ENCODE measurements around the gene PRKG1.

Gene PRKG1

GRCh38 chr10:52308251-52309031 lies 1234.2 kb downstream of the PRKG1 start:
- no peak for DNase-seq

GRCh38 chr10:52312942-52313255 lies 1238.6 kb downstream of the PRKG1 start:
- no peak for DNase-seq

- no peak for DNase-seq
Measured at GRCh38 chr10:52313256-52313932, 1239.1 kb downstream of the PRKG1 start.

GRCh38 chr10:52313933-52314821 lies 1239.9 kb downstream of the PRKG1 start, which contains the start of gene DKK1:
TSS of gene DKK1 (plus strand) at chr10:52314281. CDS start at chr10:52314435, 154 bp downstream.
- DNase-seq, result peak; percentile 13

- DNase-seq, result no peak
Measured at GRCh38 chr10:52314822-52315552, 1240.7 kb downstream of the PRKG1 start.

- no peak for DNase-seq
Measured at GRCh38 chr10:52316001-52316400, 1241.7 kb downstream of the PRKG1 start.

GRCh38 chr10:52316500-52316899 lies 1242.2 kb downstream of the PRKG1 start:
- no peak for DNase-seq

- DNase-seq, result no peak
Measured at GRCh38 chr10:52318136-52318701, 1243.9 kb downstream of the PRKG1 start.

- no peak for DNase-seq
Measured at GRCh38 chr10:52318822-52319464, 1244.7 kb downstream of the PRKG1 start.

GRCh38 chr10:52319926-52320325 lies 1245.6 kb downstream of the PRKG1 start:
- DNase-seq, result no peak

GRCh38 chr10:52322323-52322722 lies 1248.0 kb downstream of the PRKG1 start:
- DNase-seq, result no peak

GRCh38 chr10:52322936-52323335 lies 1248.6 kb downstream of the PRKG1 start:
- no peak for DNase-seq

GRCh38 chr10:52326382-52326781 lies 1252.1 kb downstream of the PRKG1 start:
- DNase-seq, result no peak

- DNase-seq, result no peak
Measured at GRCh38 chr10:52331638-52332364, 1257.5 kb downstream of the PRKG1 start.

- DNase-seq, result no peak
Measured at GRCh38 chr10:52332815-52333214, 1258.5 kb downstream of the PRKG1 start.

GRCh38 chr10:52334595-52334994 lies 1260.3 kb downstream of the PRKG1 start:
- no peak for DNase-seq

GRCh38 chr10:52335665-52336064 lies 1261.4 kb downstream of the PRKG1 start:
- DNase-seq, result no peak

GRCh38 chr10:52337225-52337624 lies 1262.9 kb downstream of the PRKG1 start:
- DNase-seq, result no peak

GRCh38 chr10:52343439-52343838 lies 1269.2 kb downstream of the PRKG1 start:
- no peak for DNase-seq

GRCh38 chr10:52346394-52347326 lies 1272.4 kb downstream of the PRKG1 start:
- no peak for DNase-seq

Measured in SHP77 treated with DMSO at 0.1 percent for 48 hours (cell line).